ENCODE results near the gene SPIN1. TPM values are rescaled to one million over a fixed set of nuclear protein-coding genes. Genes with fewer than 3 reads are reported as not detected.

SPIN1 gene
- polyA plus RNA-seq, 1 donor: 83.0 TPM

DNA sequence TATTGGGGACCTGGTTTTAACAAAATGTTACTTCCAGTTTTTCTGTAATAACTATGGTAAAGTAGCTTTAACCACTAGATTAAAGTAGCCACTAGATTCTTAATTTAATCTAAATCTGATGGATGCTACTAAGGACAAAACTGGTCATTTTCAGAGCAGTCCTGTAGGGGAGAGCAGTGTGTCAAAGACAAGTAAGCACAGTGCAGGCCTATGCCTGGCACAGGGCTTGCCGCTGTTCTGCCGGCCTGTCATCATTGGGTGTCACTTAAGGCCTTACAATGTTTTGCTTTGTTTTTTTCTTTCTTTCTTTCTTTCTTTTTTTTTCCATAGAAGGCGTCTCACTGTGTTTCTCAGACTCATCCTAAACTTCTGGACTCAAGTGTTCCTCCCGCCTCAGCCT is 93.7 kb downstream of the SPIN1 start:
- Histone ChIP-seq H3K4me3 (ENCODE audit: low read length) (no peak overlapping the region), H3K4me1 (ENCODE audit: control insufficient read depth, insufficient read depth, low read length) (no peaks in the 10 kb centered on the region), H3K27ac (ENCODE audit: low read length) (no peak overlapping the region), H3K36me3 (ENCODE audit: control insufficient read depth, insufficient read depth, low read length) (peaks cover 5% of the 10 kb centered on the region), H3K9me3 (ENCODE audit: control insufficient read depth, low read depth, low read length) (no peaks in the 10 kb centered on the region), H3K27me3 (ENCODE audit: control insufficient read depth, insufficient read depth, low read length) (no peaks in the 10 kb centered on the region)
- no peak for DNase-seq
- WGBS (ENCODE audit: insufficient coverage, low lambda C conversion rate): 94% methylated on average over 2 of the region's 4 CpGs

DNA sequence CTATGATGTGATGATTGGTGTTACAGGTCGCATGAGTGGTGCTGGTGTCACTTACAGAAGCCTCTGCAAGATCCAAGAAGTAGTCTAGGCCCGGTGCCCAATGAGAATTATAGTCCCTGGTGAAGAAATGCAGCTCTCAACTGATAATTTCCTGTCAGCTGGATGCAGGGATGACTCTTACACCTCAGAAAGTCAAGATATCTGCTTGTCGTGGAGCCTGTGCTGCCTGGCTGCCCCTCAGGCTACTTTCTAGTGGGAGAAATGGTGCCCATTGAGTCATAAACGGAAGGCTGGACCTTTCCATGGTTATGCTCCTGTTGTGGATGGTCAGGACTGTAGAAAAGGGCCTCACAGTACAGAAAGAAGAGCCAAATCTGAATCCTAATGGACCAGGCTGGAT is 99.9 kb downstream of the SPIN1 start:
- no peaks in the 10 kb centered on the region for H3K4me1 ChIP-seq (ENCODE audit: control insufficient read depth, insufficient read depth, low read length)
- DNase-seq: no peak
- H3K36me3 ChIP-seq (ENCODE audit: control insufficient read depth, insufficient read depth, low read length): peaks cover 5% of the 10 kb centered on the region
- H3K27ac ChIP-seq (ENCODE audit: low read length): no peak overlapping the region
- WGBS (ENCODE audit: insufficient coverage, low lambda C conversion rate): no CpG with 5 or more reads among the region's 4 CpGs
- no peak overlapping the region for H3K4me3 ChIP-seq (ENCODE audit: low read length)
- no peaks in the 10 kb centered on the region for H3K9me3 ChIP-seq (ENCODE audit: control insufficient read depth, low read depth, low read length)
- H3K27me3 ChIP-seq (ENCODE audit: control insufficient read depth, insufficient read depth, low read length): no peaks in the 10 kb centered on the region

DNA sequence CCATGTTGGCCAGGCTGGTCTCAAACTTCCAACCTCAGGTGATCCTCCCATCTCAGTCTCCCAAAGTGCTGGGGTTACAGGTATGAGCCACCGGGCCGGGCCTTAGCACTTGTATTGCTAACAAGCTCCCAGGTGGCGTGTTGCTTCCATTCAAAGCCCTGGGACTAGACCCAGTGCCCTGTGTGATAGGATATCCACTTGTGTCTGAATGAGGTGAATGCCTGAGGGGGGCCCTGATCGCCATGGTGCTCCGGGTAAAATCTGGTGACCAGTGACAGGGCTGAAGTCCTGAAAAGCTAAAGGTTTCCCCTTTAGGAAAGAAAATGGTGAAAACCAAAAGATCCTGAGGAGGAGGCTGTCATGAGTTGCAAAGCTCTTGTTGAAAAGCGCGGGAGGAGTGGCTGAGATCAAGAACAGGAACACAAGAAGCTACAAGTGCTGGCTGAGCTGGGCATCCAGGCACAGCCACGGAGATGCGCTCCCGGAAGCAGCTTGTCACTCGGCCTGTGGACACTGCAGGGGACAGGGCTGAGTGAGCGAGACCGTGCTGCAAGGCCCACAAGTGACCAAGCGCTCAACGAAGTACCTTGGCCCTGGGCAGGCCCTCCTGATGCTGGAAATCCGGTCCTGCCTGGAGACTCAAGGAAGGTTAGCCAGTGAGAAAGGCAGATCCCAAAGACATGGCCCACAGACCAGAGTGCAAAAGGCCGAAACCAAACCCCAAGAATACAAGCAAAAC is 106.9 kb downstream of the SPIN1 start:
- Histone ChIP-seq H3K4me3 (ENCODE audit: low read length) (no peak overlapping the region), H3K9me3 (ENCODE audit: control insufficient read depth, low read depth, low read length) (no peaks in the 10 kb centered on the region), H3K27ac (ENCODE audit: low read length) (no peak overlapping the region), H3K36me3 (ENCODE audit: control insufficient read depth, insufficient read depth, low read length) (no peaks in the 10 kb centered on the region), H3K27me3 (ENCODE audit: control insufficient read depth, insufficient read depth, low read length) (no peaks in the 10 kb centered on the region), H3K4me1 (ENCODE audit: control insufficient read depth, insufficient read depth, low read length) (no peaks in the 10 kb centered on the region)
- DNase-seq: no peak
- no CpG with 5 or more reads among the region's 17 CpGs for WGBS (ENCODE audit: insufficient coverage, low lambda C conversion rate)

DNA sequence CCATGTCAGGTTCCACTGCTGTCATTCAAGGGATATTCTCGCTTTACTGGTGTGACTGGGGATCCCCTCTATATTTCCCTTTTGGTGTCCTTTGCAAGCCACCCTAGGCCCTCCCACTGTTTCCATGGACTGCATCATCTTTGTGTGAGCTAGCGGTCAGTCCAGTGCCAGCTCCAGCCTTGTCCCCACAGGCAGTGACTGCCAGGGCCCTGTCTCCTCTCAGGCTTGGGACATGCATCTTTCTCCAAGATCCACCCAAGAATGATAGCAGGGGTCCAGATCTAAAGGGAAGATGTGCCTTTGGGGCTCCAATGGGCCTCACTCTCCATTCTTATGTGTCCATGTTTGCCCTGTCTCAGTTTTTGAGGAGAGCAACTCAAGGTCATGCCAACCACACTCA is 109.0 kb downstream of the SPIN1 start:
- no peak overlapping the region for H3K4me3 ChIP-seq (ENCODE audit: low read length)
- H3K9me3 ChIP-seq (ENCODE audit: control insufficient read depth, low read depth, low read length): no peaks in the 10 kb centered on the region
- H3K36me3 ChIP-seq (ENCODE audit: control insufficient read depth, insufficient read depth, low read length): no peaks in the 10 kb centered on the region
- H3K27ac ChIP-seq (ENCODE audit: low read length): no peak overlapping the region
- 100% methylated on average over 1 of the region's 2 CpGs for WGBS (ENCODE audit: insufficient coverage, low lambda C conversion rate)
- no peak for DNase-seq
- no peaks in the 10 kb centered on the region for H3K4me1 ChIP-seq (ENCODE audit: control insufficient read depth, insufficient read depth, low read length)
- H3K27me3 ChIP-seq (ENCODE audit: control insufficient read depth, insufficient read depth, low read length): no peaks in the 10 kb centered on the region

DNA sequence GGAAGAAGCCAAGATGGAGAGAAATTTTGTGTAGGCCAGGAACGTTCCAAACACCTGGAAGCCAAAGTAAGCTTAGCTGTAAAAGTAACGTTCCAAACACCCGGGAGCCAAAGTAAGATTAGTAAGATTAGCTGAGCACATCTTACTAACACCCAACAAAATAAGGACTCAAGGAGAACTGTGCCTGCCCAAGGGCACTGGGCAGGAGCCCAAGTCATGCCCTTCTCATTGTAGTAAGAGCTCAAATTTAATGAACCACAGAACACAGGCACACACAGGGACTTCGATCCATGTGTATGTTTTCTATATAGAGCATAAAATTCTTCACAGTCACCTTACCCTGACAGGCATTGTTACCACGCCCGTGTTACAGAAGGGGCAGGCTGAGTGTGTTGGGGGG is 110.6 kb downstream of the SPIN1 start:
- H3K9me3 ChIP-seq (ENCODE audit: control insufficient read depth, low read depth, low read length): no peaks in the 10 kb centered on the region
- WGBS (ENCODE audit: insufficient coverage, low lambda C conversion rate): no CpG with 5 or more reads among the region's 6 CpGs
- no peak overlapping the region for H3K4me3 ChIP-seq (ENCODE audit: low read length)
- no peak for DNase-seq
- no peaks in the 10 kb centered on the region for H3K36me3 ChIP-seq (ENCODE audit: control insufficient read depth, insufficient read depth, low read length)
- H3K4me1 ChIP-seq (ENCODE audit: control insufficient read depth, insufficient read depth, low read length): peaks cover 4% of the 10 kb centered on the region
- H3K27me3 ChIP-seq (ENCODE audit: control insufficient read depth, insufficient read depth, low read length): no peaks in the 10 kb centered on the region
- H3K27ac ChIP-seq (ENCODE audit: low read length): no peak overlapping the region

DNA sequence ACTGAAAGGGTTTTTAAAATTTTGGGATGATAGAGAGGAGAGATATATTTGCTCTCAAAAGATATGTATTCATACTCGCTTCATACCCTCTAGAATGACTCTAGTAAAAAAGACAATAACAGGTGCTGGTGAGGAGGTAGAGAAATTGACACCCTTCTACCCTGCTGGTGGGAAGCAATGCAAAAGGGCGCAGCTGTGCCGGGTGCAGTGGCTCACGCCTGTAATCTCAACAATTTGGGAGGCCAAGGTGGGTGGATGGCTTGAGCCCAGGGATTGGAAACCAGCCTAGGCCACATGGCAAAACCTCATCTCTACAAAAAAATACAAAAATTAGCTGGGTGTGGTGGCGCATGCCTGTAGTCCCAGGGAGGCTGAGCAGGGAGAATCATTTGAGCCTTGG is 112.8 kb downstream of the SPIN1 start:
- Histone ChIP-seq H3K4me1 (ENCODE audit: control insufficient read depth, insufficient read depth, low read length) (peaks cover 4% of the 10 kb centered on the region), H3K36me3 (ENCODE audit: control insufficient read depth, insufficient read depth, low read length) (no peaks in the 10 kb centered on the region), H3K4me3 (ENCODE audit: low read length) (no peak overlapping the region), H3K27ac (ENCODE audit: low read length) (no peak overlapping the region), H3K27me3 (ENCODE audit: control insufficient read depth, insufficient read depth, low read length) (no peaks in the 10 kb centered on the region), H3K9me3 (ENCODE audit: control insufficient read depth, low read depth, low read length) (no peaks in the 10 kb centered on the region)
- no CpG with 5 or more reads among the region's 5 CpGs for WGBS (ENCODE audit: insufficient coverage, low lambda C conversion rate)
- DNase-seq: no peak

DNA sequence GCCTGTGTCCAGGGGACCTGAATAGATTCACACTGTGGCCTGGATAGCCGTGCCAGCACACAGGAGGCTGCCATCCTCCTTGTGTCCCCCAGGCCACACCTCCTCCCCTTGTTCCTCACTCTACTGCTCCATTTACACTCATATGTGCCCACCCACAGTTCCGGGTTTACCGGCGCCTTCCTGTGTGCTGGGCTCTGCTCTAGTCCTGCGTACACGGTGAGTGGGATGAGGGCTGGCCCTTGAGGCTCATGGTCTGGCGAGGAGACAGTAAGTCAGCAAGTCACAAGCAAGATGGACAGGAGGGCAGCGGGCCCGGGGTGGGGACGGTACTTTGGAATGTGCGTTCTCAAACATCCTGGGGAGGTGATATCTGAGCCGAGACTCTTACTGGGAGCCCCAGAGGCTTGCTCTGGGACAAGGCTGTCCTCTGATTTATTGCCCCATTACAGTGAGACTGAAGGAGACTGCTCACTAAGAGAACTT is 114.3 kb downstream of the SPIN1 start:
- WGBS (ENCODE audit: insufficient coverage, low lambda C conversion rate): no CpG with 5 or more reads among the region's 12 CpGs
- no peaks in the 10 kb centered on the region for H3K9me3 ChIP-seq (ENCODE audit: control insufficient read depth, low read depth, low read length)
- no peak for DNase-seq
- H3K27me3 ChIP-seq (ENCODE audit: control insufficient read depth, insufficient read depth, low read length): no peaks in the 10 kb centered on the region
- H3K4me3 ChIP-seq (ENCODE audit: low read length): no peak overlapping the region
- H3K27ac ChIP-seq (ENCODE audit: low read length): no peak overlapping the region
- H3K4me1 ChIP-seq (ENCODE audit: control insufficient read depth, insufficient read depth, low read length): peaks cover 4% of the 10 kb centered on the region
- no peaks in the 10 kb centered on the region for H3K36me3 ChIP-seq (ENCODE audit: control insufficient read depth, insufficient read depth, low read length)

DNA sequence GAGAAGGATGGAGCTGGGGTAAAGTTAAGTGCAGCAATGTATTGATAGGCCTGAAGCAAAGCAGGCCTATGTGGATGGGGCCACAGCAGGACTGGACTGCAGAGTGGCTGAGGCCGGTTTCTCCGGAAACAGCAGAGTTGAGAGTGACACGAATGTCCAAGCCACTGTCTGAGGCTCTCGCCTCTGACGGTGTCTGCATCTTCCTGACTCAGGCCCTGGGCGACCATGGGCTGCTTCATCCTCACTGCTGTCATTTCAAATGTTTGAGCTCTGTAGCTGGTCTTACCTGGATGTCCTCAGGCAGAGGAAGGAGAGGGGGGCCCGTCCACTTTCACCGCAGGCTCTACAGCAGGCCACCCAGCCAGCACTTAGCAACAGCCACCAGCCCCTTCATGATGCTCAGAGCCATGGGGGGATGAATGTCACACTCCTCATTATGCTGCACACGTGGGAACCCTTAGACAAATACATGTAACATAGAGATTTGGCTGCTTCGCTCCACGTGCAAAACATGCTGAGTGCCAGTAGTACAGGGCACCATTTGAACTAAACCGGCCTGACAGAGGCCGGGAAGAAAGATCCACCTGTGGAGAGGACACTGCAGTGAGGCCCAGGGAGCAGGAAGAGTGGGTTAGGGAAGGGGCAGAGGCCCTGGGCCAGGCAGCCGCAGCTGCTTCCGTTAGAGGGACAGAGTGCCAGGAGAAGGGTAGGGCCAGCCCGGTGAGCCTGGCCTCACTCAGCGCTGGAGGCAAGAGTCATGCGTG is 115.0 kb downstream of the SPIN1 start:
- no CpG with 5 or more reads among the region's 18 CpGs for WGBS (ENCODE audit: insufficient coverage, low lambda C conversion rate)
- H3K27me3 ChIP-seq (ENCODE audit: control insufficient read depth, insufficient read depth, low read length): no peaks in the 10 kb centered on the region
- no peak for DNase-seq

DNA sequence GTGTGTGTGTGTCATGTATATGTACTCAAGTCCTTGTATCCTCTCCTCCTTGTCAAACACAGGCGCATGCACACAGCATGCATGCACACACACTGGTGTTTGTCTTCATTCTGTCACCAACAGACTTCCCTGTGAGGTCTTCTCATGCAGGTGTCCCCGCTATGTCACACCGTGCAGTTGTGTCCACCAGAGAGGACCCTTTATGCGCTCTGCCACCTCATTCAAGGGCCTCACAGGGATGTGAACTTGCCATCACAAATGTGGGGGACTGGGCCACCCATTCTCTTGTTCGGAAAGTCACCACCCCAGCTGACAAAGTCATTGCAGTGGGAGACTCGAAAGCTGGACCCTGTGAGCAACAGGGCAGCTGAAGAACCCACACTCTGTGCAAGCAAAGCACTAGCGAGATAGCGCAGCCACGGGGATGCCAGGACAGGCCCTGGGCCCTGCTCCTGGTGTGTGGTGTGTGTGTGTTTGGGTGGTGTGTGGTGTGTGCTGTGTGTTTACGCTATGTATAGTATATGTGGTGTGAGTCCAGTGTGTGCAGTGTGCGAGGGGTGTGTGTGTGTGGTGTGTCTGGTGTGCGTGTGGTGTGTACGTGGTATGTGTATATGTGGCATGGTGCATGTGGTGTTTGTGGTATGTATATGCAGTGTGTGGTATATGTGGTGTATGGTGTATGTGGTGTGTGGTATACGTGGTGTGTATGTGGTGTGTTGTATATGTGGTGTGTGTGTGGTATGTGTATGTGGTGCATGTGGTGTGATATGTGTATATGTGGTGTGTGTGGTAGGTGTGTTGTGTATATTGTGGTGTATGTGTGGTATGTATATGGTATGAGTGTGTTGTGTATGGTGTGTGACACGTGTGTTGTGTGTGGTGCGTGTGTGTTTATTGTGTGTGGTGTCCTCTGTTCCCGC is 115.9 kb downstream of the SPIN1 start:
- Histone ChIP-seq H3K4me1 (ENCODE audit: control insufficient read depth, insufficient read depth, low read length) (peaks cover 4% of the 10 kb centered on the region), H3K36me3 (ENCODE audit: control insufficient read depth, insufficient read depth, low read length) (no peaks in the 10 kb centered on the region), H3K4me3 (ENCODE audit: low read length) (no peak overlapping the region), H3K9me3 (ENCODE audit: control insufficient read depth, low read depth, low read length) (no peaks in the 10 kb centered on the region), H3K27me3 (ENCODE audit: control insufficient read depth, insufficient read depth, low read length) (no peaks in the 10 kb centered on the region), H3K27ac (ENCODE audit: low read length) (no peak overlapping the region)
- no peak for DNase-seq
- 100% methylated on average over 1 of the region's 17 CpGs for WGBS (ENCODE audit: insufficient coverage, low lambda C conversion rate)

More for the DNA sequence above, 115.0 kb downstream of the SPIN1 start:
- no peak overlapping the region for H3K4me3 ChIP-seq (ENCODE audit: low read length)
- no peak overlapping the region for H3K27ac ChIP-seq (ENCODE audit: low read length)
- peaks cover 4% of the 10 kb centered on the region for H3K4me1 ChIP-seq (ENCODE audit: control insufficient read depth, insufficient read depth, low read length)
- H3K9me3 ChIP-seq (ENCODE audit: control insufficient read depth, low read depth, low read length): no peaks in the 10 kb centered on the region
- no peaks in the 10 kb centered on the region for H3K36me3 ChIP-seq (ENCODE audit: control insufficient read depth, insufficient read depth, low read length)

DNA sequence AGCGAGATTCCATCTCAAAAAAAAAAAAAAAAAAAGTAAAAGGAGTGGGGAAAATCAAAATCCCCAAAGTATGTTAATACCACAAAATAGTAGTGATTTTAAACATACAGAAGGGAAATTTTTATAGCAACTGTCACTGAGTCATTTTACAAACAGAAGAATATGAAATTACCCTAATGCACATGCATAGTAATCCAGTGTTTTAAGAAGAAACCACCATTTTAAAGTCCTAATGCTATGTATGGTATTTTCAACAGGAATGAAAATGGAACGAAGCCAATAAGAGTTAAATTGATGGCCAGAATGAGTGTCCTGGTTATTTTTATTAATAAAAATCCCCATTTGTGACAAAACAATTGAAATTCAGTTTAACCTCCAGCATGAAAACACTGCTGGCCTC is 120.1 kb downstream of the SPIN1 start:
- no peak for DNase-seq
- no peak overlapping the region for H3K27ac ChIP-seq (ENCODE audit: low read length)
- H3K27me3 ChIP-seq (ENCODE audit: control insufficient read depth, insufficient read depth, low read length): no peaks in the 10 kb centered on the region
- WGBS (ENCODE audit: insufficient coverage, low lambda C conversion rate): 100% methylated on average over 1 of the region's 2 CpGs
- H3K9me3 ChIP-seq (ENCODE audit: control insufficient read depth, low read depth, low read length): no peaks in the 10 kb centered on the region
- H3K4me1 ChIP-seq (ENCODE audit: control insufficient read depth, insufficient read depth, low read length): no peaks in the 10 kb centered on the region
- H3K36me3 ChIP-seq (ENCODE audit: control insufficient read depth, insufficient read depth, low read length): no peaks in the 10 kb centered on the region
- H3K4me3 ChIP-seq (ENCODE audit: low read length): no peak overlapping the region
